IPS-NIHi7 (cell line): ENCODE data around the gene SART3.

Experiments
- DNase-seq: peaks from one replicate; pipeline ENCODE4 v3.0.0; 2012; ENCODE audit warnings: mixed read lengths; ENCODE audit errors: extremely low spot score

The SART3 gene

GRCh38 chr12:108560752-108561719 is at the start of gene SART3:
TSS of gene SART3 (minus strand) at chr12:108561173. CDS start at chr12:108561154, 19 bp downstream.
- peak; percentile 80 for DNase-seq

- no peak for DNase-seq
These were observed 49.4 kb upstream of the SART3 start for GRCh38 chr12:108610336-108610815.

- DNase-seq: no peak
These were observed 48.8 kb upstream of the SART3 start for GRCh38 chr12:108609537-108610335.

GRCh38 chr12:108608616-108609015 is 47.6 kb upstream of the SART3 start:
- no peak for DNase-seq

- no peak for DNase-seq
These were observed 47.1 kb upstream of the SART3 start for GRCh38 chr12:108607981-108608600.

GRCh38 chr12:108606492-108606891 is 45.5 kb upstream of the SART3 start:
- no peak for DNase-seq

- no peak for DNase-seq
These were observed 44.9 kb upstream of the SART3 start for GRCh38 chr12:108605690-108606406.

GRCh38 chr12:108605000-108605689 is 44.2 kb upstream of the SART3 start:
- DNase-seq: no peak

GRCh38 chr12:108604208-108604941 is 43.4 kb upstream of the SART3 start:
- DNase-seq: no peak

GRCh38 chr12:108603743-108604142 is 42.8 kb upstream of the SART3 start:
- no peak for DNase-seq

GRCh38 chr12:108602976-108603704 is 42.2 kb upstream of the SART3 start:
- DNase-seq: no peak

GRCh38 chr12:108602209-108602705 is 41.3 kb upstream of the SART3 start:
- DNase-seq: no peak

GRCh38 chr12:108600702-108601007 is 39.7 kb upstream of the SART3 start:
- DNase-seq: no peak

GRCh38 chr12:108599948-108600701 is 39.2 kb upstream of the SART3 start:
- no peak for DNase-seq

GRCh38 chr12:108599541-108599940 is 38.6 kb upstream of the SART3 start:
- no peak for DNase-seq

- DNase-seq: no peak
These were observed 37.7 kb upstream of the SART3 start for GRCh38 chr12:108598553-108599250.

GRCh38 chr12:108597559-108598471 is 36.8 kb upstream of the SART3 start, which contains the start of gene TMEM119:
TSS of gene TMEM119 (minus strand) at chr12:108598084. CDS start at chr12:108592383, 5,701 bp downstream.
- no peak for DNase-seq
